Kasumi-1 (cell line): ENCODE data around the gene CDHR3.

ENCODE experiments used
- DNase-seq, 2 experiments: peaks; one replicate each; lab custom pipeline; 2025; lab: John Stamatoyannopoulos, UW

CDHR3 gene

GRCh38 chr7:106049139-106049752, 86.2 kb downstream of the CDHR3 start:
- no peak for DNase-seq

DNA sequence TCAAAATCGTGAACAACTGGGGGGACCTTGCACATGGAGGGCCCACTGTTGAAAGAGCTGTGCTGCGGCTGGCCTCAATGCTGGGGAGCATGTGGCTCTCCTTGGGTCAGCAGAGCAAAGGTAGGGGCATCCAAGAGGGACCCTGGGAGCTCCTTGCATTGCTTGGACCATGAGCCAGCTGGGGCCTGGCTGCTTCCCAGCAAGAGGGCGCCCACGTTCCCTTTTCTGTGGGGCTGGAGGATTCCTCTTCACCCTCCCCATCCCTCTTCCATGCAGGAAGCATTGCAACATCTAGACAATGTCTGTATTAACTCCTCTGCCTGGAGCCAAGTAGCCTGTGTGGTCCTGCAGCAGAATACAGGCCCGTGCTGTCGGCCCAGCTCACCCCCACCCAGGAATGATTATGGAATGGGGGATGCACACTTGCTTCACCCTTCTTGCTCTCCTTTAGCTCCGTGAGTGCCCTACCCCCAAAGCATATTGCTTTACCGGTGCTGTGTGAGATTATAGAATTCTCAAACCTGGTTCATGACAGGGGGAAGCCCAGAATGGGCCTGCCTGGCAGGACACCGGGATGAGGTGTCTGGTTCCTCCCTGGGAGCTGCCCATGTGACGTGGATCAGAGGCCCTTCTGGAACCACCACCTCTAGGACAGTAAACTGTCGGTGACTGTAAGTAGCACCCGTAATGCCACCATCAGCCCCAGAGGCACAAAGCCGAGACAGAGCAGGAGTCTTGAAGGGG, 87.1 kb downstream of the CDHR3 start:
- peak; percentile 39 to 40 for DNase-seq

DNA sequence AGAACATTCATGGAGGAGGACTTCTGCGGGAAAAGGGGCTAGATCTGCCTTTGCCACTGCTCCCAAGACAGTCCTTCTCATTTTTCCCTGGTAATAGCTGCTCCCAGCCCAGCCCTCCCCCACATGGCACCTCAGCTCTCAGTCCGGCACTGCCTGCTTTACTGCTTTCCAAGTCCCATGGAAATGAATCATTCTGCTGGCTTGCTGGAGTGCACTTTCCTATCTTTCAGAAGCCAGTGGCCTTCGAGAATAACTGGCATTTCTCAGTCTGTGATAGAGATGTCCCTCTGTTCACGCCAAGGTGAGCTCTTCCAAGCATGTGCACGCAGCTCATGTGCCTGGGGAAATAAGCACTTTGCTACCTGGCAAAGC, 87.7 kb downstream of the CDHR3 start:
- no peak for DNase-seq

DNA sequence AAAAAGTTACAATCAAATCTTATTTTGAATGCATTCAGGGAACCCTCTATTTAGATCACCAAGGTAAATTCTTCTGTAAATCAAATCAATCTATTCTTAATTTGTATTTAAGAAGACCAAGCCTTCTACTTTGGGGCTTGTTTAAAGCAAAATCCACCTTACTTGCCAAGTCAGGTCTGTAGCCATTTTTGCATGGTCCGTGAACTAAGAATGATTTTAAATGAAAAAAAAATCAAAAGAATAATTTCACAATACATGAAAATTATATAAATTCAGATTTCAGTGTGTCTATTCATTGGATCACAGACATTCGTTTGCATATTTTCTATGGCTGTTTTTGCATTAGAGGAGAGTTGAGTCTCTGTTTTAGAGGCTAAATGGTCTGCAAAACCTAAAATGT, 89.6 kb downstream of the CDHR3 start:
- DNase-seq: no peak

DNA sequence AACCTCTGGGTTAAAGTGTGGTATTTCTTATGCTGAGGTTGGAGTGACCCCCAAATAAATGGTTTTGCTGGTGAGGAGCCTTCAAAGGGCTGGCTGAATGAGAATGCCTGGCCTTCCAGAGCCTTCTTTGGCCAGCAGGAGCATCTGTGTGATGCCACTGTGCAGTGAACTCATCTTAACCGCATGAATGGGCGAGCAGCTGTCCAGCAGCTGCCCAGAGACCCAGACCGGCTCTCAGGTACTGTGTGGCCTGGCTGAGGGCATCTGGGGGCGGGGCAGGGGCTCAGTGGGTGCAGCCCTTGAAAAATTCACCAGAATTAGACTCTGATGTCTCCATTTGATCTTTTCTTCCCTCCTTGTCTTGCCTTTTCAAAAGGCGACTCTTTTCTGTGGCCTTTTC, 90.0 kb downstream of the CDHR3 start:
- DNase-seq: no peak

DNA sequence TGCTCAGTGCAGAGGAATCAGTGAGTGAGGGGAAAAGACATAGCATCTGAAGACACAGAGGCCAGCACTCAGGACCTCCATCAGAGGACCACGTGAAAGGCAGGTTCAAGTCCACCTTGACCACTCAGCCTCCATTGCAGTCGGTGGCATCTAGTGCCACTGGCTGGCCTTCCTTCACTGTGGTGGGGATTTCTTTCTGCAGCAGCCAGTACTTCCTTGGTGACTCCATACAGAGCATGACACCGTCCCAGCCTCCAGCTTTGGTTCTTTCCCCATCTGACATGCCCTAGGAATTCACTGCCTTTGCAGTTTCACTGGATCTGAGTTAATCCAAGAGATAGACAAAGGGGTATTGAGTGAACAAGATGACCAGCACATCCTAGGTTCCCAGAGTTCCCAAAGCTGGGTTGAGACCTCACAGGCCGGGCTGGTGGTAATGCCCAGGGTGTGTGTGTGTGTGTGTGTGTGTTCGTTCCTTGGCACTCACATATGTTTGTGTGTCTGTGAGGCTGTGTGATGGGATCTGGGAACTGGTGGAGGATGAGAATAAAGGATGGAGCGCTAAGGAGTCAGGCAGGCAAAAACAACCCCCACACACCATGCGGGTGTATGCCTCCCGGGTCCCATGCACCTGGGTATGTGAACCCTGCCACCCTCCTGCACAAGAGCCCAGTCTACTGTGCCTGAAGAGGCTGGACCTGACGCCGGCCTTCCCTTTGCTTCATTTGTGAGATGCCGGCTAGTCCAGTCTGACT, 91.3 kb downstream of the CDHR3 start:
- no peak for DNase-seq

GRCh38 chr7:106054971-106055532, 92.0 kb downstream of the CDHR3 start:
- no peak for DNase-seq

- peak; percentile 83 to 86 for DNase-seq
Observed at GRCh38 chr7:106056513-106057203, 93.6 kb downstream of the CDHR3 start.

GRCh38 chr7:106057204-106057961, 94.3 kb downstream of the CDHR3 start:
- DNase-seq: no peak

GRCh38 chr7:106057962-106058927, 95.2 kb downstream of the CDHR3 start:
- DNase-seq: no peak

GRCh38 chr7:106058928-106059324, 95.9 kb downstream of the CDHR3 start:
- no peak for DNase-seq

DNA sequence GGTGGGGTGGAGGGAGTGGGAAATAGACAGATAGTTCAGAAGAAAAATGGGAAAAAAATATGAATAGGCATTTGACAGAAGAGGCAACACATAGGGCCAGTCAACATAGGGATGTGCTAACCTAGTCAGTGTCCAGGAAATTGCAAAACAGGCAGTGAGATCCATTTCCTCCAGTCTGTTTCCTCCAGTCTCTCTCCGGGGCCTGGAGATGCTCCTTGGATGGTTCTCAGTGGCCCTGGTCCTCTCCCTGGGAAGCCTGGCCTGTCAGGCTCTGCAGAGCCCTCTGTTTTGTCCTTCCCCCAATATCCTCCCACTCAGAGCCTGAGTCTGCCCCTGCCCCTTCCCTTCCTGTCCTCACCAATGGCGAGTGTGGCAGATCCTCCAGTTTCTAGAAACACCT, 96.5 kb downstream of the CDHR3 start:
- DNase-seq: peak; percentile 63 to 82

GRCh38 chr7:106060394-106060920, 97.4 kb downstream of the CDHR3 start:
- no peak for DNase-seq

DNA sequence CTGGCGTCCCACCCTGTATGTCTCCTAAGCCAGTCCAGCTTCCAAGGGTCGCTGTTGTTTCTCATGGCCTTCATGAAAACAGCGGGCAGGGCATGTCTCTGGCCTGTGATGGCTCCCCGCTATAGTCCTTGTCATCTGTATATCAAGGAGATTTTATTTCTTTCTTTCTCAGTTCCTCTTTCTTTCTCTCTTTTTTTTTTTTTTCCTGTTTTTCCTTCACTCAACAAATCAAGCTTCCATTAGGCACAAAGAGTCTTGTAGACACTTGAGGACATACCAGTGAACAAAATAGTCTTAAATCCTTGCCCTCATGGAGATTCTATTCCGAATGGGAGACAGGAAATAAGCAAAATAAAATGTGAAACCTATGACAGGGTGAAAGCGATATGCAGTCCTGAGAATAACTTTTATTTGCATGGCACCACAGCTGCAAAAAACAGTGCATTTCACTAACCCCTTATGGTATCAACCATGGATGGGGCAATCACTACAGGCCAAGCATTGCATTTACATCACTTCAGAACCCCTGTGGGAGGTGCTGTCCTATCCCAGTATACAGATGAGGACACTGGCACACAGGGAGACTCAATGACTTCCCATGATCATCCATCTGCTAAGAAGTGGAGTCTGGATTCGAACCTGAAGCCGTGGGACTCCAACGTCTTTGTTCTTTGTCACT, 98.4 kb downstream of the CDHR3 start:
- no peak for DNase-seq

DNA sequence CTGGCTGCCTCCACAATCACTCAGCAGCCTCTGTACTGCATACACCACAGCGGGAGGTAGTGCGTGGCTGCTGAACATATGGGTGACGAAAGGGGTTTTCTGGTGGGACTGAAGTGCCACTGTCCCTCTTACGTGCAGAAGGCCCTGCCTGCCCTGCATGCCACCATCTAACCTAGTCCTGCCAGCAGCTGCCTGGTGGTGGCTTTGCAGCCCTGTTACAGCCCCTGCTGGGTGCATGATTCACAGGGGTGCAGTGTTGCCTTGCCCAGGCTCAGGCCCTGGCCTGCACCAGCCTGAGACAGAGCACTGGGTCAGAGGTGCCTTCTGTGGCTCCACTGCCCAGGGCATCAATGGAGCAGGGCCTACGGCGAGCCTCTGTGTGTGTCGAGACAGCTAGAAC, 98.9 kb downstream of the CDHR3 start:
- no peak for DNase-seq

- no peak for DNase-seq
Observed at GRCh38 chr7:106062521-106062931, 99.5 kb downstream of the CDHR3 start.

DNA sequence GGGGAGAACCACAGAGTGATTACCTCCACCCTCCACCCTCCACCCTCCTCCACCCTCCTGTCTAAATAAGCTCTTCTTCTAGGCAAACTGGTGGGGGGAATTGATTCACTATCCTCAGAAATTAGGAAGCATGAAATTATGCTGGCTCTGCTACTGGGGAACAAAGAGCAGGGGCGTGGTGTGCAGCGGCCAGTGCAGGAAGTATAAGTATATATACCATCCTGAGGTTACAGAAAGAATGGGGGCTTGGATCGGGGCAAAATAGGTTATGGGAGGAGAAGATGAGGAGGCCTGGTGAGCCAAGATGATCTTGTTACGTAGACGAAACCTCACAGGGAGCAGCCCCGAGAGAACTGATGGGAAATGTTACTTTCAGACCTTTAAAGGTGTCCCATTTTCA, 100.0 kb downstream of the CDHR3 start:
- peak; percentile 28 to 29 for DNase-seq

DNA sequence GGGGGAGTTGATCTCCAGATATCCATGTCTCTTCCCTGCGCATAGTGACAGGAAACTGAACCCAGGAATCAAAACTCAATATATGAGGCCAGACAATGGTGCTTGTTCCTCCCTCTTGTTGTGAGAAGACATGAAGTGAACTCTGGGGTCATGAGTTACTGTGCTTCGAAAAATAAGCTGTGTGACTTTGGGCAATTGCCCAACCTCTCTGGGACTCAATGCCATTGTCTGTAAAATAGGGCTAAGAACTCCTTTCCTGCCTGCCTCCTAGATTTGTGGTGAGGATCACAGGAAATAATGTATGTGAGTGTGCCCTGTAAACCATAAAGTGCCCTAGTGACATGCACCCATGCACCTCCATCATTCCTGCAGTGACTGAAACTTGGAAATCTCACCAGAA, 100.6 kb downstream of the CDHR3 start:
- DNase-seq: no peak

GRCh38 chr7:106064316-106064715, 101.3 kb downstream of the CDHR3 start:
- DNase-seq: no peak
